ENCODE data around the gene TOP2A.
"Not testable (repeated sequence)": the region's sequence is repeated elsewhere in the genome, so short reads cannot be mapped to it uniquely, and the experiment has no call there.

TOP2A gene

DNA sequence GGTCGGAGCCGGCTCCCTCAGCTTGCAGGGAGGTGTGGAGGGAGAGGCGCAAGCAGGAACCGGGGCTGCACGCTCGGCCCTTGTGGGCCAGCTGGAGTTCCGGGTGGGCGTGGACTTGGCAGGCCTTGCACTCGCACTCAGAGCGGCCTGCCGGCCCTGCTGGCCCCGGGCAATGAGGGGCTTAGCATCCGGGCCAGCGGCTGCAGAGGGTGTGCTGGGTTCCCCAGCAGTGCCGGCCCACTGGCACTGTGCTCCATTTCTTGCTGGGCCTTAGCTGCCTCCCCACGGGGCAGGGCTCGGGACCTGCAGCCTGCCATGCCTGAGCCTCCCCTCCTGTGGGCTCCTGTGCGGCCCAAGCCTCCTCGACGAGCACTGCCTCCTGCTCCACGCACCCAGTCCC is 41.9 kb downstream of the TOP2A start:
- not testable (repeated sequence) for DNase-seq (ENCODE audit: low read depth)

DNA sequence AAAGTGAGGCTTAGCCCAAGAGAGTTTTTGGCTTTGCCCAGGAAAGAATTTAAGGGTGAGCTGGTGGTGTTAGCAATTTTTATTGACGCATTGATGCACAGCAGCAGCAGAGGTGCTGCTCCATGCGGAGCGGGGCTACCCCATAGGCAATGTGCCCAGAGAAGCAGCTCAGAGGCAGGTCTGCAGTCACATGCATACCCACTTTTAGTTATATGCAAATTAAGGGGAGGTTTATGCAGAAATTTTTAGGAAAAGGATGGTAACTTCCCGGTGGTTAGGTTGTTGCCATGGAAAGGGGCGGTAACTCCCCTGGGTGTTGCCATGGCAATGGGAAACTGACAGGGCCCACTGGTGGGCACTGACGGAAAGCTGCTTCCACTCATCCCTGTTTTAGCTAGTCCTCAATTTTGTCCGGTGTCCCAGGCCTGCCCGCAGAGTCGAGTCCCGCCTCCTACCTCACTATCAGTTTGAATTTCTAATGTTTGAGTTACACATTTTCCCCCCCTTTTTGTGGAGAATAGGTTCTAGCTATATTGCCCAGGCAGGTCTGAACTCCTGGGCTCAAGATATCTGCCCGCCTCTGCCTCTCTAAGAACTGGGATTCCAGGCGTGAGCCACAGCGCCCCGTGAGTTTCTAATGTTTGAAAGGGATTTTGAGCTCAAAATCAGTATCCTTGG is 42.7 kb downstream of the TOP2A start:
- DNase-seq (ENCODE audit: low read depth) = no peak

DNA sequence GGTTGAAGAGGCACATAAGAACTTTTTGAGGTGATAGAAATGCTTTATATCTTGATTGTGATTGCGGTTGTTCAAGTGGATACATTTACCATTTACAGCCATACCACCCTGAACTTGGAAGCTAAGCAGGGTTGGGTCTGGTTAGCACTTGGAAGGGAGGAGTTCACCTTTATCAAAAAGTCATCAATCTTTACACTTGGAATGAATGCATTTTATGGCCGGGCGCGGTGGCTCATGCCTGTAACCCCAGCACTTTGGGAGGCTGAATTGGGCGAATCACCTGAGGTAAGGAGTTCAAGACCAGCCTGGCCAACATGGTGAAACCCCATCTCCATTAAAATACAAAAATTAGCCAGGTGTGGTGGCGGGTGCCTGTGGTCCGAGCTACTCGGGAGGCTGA is 43.7 kb downstream of the TOP2A start:
- no peak for DNase-seq (ENCODE audit: low read depth)

DNA sequence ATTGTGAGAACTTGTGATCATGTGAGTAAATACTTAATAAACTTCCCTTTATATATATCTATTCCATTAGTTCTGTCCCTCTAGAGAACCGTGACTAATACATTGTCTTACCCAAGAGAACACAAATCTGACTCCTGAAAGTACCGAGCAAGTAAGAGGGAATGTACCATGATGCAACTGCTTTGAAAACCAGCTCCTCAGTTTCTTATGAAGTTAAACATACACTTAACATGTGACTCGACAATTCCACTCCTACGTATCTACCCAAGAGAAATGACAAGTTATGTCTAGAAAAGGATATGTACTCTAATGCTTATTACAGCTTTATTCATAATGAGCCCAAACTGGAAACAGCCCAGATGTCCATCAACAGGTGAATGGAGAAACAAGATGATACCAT is 44.4 kb downstream of the TOP2A start:
- no peak for DNase-seq (ENCODE audit: low read depth)

DNA sequence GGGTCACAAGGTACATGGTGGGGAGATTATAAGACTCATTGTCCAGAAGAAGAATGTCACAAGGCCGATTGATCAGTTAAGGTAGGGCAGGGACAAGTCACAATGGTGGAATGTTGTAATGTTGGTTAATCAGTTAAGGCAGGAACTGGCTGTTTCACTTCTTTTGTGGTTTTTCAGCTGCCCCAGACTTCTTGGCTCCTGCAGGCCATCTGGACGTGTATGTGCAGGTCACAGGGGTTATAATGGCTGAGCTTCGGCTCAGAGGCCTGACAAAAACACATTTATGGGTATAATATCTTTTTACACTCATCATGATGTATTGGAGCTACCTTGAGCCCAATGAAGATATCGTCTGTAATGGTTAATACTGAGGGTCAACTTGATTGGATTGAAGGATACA is 45.1 kb downstream of the TOP2A start:
- DNase-seq (ENCODE audit: low read depth) = not testable (repeated sequence)

DNA sequence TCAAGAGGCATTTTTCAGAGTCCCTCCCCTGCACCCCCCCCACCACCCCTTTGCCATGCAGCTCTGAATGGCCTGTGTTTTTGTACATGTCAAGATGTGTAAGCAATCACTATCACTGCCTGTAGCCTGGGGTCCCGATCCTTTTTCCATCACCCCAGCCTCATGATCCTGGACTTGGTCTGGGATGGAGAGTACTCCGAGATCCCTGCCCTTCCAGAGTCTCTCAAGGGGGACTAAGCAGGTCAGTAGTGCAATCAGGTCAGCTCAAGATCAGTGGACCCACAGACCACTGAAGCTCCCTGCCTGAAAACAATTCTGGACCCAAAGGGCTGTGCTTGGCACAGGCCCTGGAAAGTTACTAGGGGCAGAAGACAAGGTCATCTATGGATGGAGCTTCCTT is 45.7 kb downstream of the TOP2A start:
- DNase-seq (ENCODE audit: low read depth) = no peak

DNA sequence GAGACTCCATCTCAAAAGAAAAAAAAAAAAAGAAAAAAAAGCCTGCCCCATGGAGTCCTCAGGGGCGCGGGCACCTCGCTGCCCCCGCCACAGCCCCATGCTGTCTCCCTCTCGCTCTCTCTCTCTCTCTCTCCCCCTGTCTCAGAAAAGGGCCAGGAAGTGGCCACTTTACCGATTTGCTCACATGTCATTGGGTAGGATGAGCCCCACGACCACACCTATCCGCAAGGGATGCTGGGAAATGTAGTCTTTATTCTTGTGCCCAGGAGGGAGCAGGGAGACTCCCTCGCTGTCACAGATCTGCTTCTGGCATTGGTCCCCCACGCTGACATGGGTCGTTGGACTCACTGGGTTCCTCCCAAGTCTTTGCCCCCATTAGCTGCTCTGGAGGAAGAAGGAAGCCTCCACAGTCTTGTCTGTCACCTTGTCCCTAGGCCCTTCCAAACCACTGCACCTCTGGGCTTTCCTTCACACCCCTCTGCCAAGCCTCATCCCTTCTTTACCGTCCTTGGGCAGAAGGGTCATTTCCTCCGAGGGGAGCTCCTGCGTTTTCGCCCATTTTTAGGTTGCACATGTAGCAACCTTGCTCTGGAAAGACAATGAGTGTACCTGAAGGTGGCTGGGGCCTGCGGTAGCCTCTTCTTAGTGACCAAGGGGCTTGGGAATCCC is 46.3 kb downstream of the TOP2A start:
- no peak for DNase-seq (ENCODE audit: low read depth)

DNA sequence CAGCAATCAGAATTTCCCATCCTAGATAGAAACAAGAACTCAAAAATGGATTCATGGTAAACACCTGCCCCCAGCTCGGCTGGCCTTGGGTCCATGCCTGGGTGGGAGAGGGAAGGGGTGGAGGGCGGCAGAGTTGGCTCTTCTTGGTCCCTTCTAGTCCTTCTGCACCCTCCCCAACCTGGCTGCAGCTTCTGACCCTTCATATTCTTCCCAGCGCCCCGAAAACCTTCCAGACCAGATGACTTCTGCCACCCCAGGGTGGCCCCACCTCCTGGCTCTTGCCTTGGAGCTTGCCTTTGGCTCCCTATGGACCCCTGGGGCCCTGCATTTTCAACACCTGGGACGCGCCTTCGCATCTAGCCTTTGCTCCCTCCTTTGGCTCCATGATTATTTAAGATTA is 47.8 kb downstream of the TOP2A start:
- DNase-seq (ENCODE audit: low read depth) = no peak

DNA sequence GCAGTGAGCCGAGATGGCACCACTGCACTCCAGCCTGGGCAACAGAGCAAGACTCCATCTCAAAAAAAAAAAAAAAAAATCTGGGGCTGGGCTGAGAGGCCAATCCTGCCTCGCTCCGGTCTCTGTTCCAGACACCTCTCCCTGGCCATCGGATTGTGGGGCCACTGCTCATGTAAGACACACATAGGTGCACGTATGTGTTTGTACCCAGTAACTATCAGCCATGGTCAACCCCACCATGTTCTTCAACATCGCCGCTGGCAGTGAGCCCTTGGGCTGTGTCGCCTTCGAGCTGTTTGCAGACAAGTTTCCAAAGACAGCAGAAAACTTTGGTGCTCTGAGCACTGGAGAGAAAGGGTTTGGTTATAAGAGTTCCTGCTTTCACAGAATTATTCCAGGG is 50.0 kb downstream of the TOP2A start:
- DNase-seq (ENCODE audit: low read depth) = not testable (repeated sequence)

DNA sequence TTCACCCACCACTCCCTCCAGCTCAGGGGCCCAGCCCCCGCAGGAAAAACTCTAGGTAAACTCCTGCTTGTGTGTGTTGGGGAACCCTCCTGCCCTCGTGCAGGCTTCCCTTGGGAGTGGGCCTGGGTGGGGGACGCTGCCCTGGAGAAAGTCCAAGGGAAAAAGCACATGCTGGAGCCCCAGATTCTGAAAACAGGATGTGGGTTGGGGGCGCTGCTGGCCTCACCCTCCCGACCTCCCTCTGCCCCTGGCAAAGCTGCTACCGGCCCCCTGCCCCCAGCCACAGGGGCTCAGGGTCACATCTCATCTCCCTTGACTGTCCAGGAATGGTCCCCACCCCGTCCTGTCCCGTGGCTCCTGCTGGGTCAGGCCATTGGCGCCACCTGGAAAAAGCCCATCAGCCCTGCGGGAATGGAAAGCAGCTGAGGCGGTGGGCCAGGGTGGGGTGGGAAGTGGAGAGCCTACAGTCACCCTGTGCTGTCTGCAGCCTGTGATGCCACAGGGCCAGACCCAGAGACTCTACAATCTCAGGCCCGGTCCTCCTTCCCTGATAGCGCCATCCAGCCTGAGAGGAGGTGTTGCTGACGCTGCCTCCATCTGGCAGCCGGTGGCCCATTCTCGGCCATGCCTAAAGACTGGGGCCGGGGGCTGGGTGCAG is 50.7 kb downstream of the TOP2A start:
- no peak for DNase-seq (ENCODE audit: low read depth)

DNA sequence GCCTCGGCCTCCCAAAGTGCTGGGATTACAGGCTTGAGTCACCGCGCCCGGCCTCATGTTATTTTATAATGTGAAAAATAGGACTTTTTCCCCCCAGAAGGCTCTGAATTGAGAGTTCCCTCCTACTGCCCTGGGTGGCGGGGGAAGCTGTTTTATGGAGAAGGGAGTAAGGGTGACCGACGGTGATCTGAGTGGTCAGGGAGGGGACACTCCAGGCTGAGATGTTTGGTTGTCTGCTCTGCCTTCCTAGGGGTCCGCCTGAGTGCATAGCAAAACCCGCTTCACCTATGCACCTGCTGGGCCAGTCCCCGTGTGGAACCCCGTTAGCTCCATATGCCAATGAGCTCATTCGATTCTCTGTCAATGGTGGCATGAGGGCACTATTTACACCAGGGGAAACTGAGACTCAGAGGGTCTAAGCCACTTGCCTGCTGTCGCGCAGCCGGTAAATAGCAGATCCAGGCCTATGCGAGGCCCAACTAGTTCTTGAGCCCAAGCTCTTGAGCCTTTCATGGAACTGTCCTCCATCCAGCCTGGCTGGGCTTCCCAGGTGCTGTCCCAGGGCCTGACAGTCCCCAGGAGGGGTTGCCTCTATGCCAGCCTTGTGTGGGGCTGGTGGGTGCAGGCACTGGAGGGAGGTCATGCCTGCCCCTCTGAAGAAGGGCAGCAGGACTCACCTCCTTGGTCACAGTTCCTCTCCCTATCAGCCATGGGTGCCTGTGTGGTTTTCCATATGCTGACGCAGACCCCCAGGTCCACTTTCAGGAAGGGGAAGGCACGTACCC is 51.4 kb downstream of the TOP2A start:
- no peak for DNase-seq (ENCODE audit: low read depth)

DNA sequence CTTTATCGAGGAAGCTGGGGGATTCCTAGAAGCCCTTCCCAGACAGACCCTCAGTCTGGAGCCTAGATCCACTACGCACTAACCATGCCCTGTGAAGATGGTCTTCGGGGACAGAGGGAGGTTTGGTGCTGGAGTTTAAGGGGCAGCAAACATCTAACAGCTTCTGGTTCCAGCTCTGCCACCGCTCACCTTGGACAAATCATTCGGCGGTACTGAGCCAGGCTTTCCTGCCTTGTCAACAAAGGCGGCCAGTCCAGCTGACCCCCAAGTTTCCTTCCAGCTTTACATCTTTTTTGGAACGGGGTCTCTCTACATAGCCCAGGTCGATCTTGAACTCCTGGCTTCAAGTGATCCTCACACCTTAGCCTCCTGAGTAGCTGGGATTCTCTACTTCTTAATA is 52.8 kb downstream of the TOP2A start:
- no peak for DNase-seq (ENCODE audit: low read depth)

DNA sequence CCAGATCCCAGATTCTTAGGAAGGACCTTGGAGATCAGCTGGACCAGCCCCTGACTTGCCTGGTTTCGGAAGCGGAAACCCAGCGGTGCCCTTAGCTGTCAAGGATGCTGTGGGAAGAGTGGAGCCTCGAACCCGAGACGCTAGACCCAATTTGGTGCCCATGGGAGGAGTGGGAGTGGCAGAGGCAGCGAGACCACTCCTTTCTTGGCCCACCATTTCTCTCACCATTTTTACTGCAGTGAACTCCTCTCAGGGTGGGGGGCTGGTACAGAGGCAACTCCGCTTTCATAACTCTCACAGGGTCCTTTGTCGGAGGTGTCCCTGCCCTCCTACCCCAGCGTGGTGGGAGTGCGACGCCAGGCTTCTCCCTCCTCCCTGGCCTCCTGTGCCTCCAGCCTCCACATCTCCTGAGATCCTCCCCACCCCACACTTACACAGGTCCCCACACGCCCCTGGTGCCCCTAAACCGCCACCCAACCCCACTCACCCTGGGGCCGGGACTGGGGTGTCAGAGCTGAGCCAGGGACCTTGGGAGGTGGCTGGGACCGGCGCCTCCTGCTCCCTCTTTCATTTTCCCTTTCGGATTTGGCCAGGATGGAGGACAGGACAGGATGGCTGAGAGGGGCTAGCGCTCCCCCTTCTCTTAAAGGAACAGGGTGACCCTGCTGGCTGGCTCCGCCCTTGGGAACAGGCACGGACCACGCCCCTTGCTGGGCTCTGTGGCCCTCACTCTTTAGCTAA is 53.4 kb downstream of the TOP2A start, which contains the start of gene GJD3:
GJD3 (minus strand) TSS at position 617 of the 741 bp plus-strand sequence. CDS start 922 bp downstream, outside the sequence.
- DNase-seq (ENCODE audit: low read depth) = no peak

DNA sequence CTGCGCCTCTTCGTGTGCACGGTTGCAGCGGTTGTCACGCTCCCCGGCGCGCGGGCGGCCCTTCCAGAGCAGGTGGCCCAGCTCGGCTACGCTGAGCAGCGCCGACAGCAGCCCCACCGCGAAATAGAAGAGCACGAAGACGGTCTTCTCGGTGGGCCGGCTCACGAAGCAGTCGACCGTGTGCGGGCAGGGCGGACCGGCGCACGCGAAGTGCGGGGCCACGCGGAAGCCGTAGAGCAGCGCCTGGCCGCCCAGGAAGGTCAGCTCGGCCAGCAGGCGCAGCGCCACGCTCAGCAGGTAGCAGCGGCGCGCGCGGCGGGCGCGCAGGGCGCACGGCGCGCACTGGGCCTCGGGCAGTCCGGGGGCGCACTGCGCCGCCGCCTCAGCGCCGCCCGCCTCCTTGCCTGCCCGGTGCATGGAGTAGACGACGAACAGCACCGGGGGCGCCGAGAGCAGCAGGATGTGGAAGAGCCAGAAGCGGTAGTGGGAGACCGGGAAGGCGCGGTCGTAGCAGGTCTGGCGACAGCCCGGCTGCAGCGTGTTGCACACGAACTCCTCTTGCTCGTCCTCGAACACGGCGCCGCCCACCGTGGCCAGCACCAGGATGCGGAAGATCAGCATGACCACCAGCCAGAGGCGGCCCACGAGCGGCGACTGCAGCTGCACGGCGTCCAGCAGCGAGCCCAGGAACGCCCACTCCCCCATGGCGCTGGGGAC is 54.4 kb downstream of the TOP2A start:
- DNase-seq (ENCODE audit: low read depth) = no peak

DNA sequence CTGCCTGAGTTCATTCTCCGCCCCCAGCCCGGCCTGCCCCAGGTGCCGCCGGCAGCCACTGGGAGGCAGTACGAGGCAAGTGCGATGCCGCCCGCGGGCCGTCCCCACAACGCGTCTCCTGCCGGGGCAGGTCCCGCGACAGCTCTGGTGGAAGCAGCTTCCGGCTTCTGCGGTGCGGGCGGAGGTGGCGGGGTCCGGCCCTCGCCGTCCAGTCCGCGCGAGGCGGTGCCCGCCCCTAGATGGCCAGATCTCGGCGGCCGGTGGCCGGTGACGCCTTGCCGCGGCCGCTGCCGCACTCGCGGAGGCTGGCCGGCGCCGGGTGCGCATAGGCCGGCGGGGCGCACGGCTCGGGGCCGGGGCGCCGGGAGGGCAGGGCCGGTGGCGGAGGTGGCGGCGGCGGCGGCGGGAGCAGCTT is 55.0 kb downstream of the TOP2A start:
- peak; percentile 66 for DNase-seq (ENCODE audit: low read depth)

DNA sequence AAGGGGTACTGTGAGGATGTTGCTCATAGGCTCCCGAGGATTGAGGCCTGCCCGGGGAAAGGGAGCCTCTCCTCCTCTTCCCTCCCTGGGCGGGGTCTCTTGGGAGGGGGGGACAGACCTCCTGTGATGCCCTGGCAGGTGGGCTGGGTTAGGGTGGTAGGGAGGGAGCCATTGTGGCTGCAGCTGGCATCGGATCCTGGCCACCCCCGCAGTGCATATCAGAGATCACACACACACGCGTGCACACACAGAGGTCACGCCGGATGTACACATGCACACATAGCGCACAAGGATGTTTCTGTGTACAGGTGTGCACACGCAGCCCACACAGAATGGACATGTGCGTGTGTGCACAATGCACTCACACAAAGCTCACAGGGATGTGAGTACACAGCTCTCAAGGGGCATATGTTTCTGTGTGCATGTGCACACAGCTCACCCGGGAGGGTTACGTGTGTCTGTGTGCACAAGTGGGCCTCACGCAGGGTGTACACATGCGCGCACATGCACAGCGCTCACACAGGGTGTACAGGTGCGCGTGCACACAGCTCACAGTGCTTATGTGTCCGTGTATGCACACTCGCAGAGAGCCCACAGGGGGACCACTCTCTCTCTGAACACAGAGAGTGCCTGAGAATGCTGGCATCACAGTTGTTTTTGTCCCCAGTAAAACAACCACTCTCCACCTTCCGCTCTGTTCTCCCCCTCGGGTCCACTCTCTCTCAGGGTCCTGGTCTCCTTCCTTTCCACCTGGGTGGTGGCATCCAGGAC is 55.6 kb downstream of the TOP2A start:
- DNase-seq (ENCODE audit: low read depth) = no peak

DNA sequence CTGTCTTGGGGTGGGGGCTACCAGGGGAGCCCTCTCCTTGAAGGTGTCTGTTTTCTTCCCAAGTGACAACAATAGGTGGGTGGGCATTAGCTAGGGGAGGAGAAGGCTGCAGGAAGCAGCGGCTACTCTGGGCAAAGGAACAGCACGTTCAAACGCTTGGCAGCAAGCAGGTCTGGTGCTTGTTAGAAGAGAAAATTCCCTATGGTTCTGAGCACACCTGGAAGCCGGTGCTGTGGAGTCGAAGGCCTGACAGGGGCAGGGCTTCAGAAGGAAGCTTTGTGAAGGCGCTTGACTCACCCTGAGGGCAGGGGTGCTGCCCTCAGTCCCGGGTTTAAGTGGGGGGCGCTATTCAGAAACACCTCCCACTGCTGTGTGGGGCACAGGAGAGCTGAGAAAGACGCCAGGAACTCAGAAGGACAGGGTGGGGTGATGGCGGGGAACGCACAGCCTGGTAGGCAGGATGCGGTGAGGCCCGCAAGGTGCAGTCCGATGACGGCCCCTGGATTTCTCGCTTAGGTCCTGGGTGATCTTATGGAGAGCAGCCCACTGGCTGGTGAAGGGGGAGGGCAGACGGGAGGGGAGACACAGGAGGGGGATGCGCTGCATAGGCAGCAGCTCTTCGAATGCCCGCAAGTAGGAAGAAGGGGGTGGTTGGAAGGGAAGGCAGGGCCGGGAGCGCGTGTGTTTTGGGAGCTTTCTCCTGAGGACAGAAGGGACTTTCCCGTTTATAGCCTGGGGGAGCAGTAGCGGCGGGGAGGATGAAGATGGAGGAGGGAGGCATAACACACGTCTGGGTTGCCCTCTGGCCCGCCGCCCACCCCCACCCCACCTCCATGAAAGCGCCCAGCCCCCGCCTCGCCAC is 56.4 kb downstream of the TOP2A start:
- no peak for DNase-seq (ENCODE audit: low read depth)

DNA sequence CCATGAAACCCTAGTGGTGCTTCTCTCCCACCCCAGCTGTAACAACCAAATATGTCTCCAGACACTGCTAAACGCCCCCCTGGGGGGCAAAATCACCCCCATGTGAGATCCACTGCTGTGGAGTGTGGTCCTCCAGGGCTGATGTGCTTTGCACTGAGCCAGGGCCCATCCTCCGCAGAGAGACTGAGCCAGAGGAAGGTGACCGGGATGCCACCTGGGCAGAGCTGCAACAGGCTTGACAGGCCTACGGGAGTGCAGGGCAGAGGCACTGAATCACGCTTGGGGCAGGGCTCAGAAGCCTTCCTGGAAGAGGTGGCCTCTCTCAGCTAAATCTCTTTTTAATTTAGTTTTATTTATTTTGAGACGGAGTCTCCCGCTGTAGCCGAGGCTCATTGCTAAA is 57.6 kb downstream of the TOP2A start:
- DNase-seq (ENCODE audit: low read depth) = no peak

DNA sequence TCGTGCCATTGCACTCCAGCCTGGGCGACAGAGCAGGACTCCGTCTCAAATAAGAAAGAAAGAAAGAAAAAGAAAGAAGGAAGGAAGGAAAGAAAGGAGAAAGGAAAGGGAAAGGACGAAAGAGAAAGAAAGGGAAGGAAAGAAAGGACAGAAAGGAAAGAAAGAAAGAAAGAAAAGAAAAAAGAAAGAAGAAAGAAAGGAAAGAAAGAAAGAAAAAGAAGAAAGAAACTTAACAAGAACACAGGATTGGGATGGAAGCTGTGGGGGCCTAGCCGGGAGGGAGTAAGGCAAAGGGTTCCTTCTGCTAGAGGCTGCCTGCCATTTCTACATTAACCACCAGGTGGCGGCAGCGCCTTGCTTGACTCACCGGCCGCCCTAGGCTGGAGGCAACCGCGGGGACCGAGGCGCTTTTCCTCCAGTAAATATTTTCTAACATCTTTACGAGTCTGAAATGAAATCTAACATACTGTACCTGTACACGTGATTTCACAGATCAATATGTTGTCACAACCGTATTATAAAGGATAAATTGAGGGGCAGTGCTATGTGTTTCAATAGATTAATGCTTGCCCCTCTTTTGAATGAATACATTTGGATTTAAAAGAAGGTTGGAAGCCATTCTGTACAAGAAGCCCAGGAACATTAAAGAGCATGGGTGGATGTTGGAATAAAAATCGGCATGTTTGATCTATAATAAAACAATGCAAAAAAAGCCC is 59.2 kb downstream of the TOP2A start:
- DNase-seq (ENCODE audit: low read depth) = peak; percentile 91
